Stimulated activated CD8-positive, alpha-beta memory T cell treated with anti-CD3 and anti-CD28 coated beads, Interleukin-7, amount 100 ng/mL, for 24 hours (primary cell): Measurements from ENCODE around the gene IL17D.
"Not testable (repeated sequence)": the region's sequence is repeated elsewhere in the genome, so short reads cannot be mapped to it uniquely, and the experiment has no call there.

Source experiments
- DNase-seq: peaks from one replicate; pipeline ENCODE4 v3.0.0-alpha.2; 2020; ENCODE audit warnings: low read depth

Gene IL17D, protein sequence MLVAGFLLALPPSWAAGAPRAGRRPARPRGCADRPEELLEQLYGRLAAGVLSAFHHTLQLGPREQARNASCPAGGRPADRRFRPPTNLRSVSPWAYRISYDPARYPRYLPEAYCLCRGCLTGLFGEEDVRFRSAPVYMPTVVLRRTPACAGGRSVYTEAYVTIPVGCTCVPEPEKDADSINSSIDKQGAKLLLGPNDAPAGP

GRCh38 chr13:20702915-20703779 lies at the start of gene IL17D:
TSS of gene IL17D (plus strand) at chr13:20703699. CDS start at chr13:20704002, 303 bp downstream.
- no peak for DNase-seq

GRCh38 chr13:20654156-20654555 lies 49.3 kb upstream of the IL17D start:
- DNase-seq = no peak

DNA sequence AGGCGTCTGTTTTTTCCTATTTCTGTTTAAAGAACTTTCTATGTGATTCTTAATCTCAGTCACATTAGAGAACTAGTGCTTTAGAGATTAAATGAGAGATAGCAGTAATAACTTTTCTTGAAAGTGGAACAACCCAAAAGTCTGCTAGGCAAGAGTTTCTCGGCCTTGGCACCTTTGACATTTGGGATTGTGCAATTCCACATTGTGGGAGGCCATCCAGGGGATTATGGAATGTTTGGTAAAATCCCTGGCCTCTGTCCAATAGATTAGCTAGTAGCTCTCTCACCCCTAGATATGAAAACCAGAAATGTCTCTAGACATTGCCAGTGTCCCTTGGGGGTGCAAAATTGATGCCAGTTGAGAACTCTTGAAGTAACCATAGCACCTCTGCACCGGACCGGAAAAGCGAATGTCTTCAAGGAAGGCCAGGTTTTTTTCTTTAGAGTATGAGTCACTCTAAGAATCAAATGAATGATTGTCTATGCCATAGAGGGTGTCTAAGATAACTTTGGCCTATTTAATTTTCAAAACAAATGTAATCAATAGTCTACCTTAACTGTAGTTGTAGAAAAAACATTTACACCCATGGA lies 45.0 kb upstream of the IL17D start:
- DNase-seq = no peak

GRCh38 chr13:20664351-20664750 lies 39.1 kb upstream of the IL17D start:
- DNase-seq = no peak

- no peak for DNase-seq
These were observed 36.6 kb upstream of the IL17D start for GRCh38 chr13:20666948-20667347.

DNA sequence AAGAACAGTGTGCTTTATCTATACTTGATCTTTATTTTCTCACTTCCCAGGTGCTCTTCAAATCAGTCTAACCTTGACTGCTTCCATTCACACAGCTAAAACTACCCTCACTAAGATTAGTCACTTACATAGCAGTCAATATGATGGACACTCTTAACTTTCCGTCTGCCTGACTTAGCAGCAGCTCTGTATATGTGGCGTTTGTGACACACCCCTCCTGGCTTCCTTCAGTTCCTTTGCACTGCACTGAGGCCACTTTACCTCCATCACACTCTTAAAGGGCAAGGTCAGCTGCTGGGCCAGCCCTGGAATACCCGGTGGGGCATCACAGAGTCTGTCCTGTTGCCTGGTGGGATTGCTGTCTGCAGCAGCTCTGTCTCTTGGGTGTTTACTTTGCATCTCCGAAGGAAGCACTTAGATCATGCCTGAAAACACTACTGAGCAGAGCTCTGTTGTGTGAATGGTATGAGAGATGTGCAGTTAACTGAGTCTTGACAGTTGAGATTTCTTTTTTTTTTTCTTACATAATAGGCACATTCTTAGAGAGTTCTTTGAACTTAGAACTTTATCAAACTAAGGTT lies 35.6 kb upstream of the IL17D start:
- no peak for DNase-seq

GRCh38 chr13:20669162-20669561 lies 34.3 kb upstream of the IL17D start:
- DNase-seq = no peak

- DNase-seq = no peak
These were observed 31.7 kb upstream of the IL17D start for GRCh38 chr13:20671789-20672188.

GRCh38 chr13:20672772-20673171 lies 30.7 kb upstream of the IL17D start:
- DNase-seq = no peak

DNA sequence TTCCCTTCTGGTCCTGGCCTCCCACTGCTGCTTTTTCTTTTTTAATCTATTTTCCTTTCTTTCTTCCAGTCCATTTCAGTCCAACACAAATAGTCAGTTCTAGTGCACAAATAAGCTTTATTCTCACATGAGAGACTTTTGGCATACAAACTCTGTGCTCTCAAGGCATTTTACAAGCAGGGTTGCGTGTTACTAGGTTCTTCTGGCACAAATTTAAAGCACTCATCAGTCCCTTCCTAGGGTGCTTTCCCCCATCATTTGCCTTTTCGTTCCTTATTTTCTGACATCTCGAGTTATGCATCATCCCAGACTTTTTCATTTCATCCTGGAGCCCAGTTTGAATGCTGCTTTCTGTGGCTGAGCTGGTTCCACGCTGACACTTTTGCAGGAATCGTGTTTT lies 29.8 kb upstream of the IL17D start:
- DNase-seq = no peak

DNA sequence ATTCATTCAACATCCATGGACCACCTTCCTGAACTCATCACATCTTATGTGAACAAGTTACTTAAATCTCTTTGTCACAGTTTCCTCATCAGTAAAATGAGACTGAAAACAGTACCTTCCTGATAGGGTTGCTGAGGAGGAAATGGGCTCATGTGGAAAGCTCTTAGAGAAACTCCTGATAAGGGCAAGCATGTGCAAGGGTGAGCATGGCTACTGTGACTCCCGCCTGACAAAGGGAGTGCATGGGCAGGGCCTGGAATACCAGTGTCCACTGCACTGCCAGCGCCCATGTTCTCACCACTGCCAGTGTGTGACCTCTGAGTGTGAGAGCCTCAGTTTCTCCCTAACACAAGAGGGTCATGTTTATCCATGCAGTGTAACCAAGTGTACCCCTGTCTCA lies 27.3 kb upstream of the IL17D start:
- DNase-seq = no peak

GRCh38 chr13:20678606-20679005 lies 24.9 kb upstream of the IL17D start:
- not testable (repeated sequence) for DNase-seq

DNA sequence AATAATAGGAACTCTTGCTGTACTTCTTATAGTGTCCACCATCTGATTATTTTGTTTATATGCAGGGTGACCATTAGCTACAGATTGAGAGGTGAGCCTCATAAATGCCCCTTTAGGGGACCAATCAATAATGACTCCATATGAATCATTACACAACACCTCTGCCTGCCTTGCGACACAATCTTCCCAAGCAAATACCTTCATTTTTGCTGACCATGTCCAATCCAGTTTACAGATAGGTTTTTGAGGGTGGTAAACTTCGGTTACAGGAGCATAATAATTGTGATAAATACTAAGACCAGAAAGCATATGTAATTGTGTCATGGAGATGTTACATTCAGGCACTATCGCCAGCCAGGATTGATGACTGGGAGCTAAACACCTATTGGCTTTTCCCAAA lies 23.6 kb upstream of the IL17D start:
- DNase-seq = no peak

- no peak for DNase-seq
These were observed 23.0 kb upstream of the IL17D start for GRCh38 chr13:20680416-20681080.

DNA sequence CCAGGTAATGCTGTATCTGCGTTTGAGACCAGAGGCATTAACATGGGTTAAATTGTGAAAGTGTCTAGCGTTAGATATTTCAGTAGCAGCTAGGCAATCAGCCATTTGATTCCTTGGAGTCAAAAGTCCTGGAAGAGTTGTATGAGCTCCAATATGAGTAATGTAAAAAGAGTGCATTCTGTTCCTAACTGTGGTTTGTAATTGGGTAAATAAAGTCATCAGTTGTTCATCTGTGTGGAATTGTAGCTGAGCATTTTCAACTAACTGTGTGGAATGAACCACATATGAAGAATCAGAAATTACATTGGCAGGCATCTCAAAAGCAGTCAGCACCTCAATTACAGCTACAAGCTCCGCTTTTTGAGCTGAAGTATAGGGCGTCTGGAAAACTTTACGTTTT lies 22.0 kb upstream of the IL17D start:
- DNase-seq = not testable (repeated sequence)

GRCh38 chr13:20682061-20682460 lies 21.4 kb upstream of the IL17D start:
- DNase-seq = no peak

GRCh38 chr13:20684041-20684440 lies 19.5 kb upstream of the IL17D start:
- DNase-seq = no peak

DNA sequence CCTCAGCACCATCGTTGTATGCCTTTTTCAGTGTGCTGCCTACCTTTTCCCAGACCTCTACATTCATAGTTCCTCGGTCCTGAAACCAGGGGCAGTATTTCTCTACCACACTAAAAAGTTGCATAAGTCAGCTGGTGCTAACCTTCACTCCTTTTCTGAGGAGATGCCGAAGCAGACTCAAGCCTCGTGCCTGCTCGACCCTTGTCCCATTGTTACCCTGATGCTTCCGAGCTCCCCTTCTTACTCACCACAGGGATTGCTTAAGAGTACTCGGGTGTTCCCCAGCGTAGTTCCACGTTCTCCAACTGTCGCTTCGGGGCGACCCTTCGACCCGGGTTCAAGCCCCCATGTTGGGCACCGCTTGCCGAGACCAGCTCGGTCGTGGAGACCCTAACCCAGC lies 19.0 kb upstream of the IL17D start:
- no peak for DNase-seq

GRCh38 chr13:20685092-20685491 lies 18.4 kb upstream of the IL17D start:
- no peak for DNase-seq

- DNase-seq = no peak
These were observed 17.3 kb upstream of the IL17D start for GRCh38 chr13:20686167-20686566.

DNA sequence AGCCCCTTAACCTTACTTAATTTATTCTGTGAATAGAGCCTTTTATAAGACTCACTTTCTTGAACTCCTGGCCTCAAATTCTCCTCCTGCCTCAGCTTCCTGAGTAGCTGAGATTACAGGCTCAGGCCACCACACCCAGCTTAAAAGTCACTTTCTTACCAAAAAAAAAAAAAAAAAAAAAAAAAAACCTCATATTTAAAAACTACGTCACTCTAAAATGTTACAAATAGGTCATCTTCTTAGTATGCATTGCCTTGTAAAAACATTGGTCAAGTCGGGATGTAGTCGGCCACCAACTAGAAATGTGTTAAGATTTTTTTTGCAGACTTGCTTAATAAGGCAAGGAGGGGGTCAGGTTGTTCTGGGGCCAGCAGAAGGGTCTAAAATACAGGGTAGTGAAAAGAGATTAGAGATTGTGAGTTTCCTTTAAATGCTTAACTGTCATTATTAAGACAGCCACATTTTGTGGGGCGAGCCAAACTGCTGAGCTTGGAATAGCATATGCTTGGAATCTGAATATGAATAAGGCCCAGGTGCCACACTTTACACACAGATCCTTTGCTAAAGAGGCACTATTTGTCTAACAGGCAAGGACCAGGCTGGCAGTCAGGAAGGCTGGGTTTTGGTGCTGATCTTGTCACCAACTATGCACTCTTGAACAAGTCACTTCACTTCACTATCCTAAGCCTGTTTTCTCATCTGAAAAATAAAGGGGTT lies 16.5 kb upstream of the IL17D start:
- DNase-seq = no peak

- no peak for DNase-seq
These were observed 14.2 kb upstream of the IL17D start for GRCh38 chr13:20689291-20689690.
